Transverse colon (tissue), 4 donors: Measurements from ENCODE around the gene CHMP5. TPM values are rescaled to one million over a fixed set of nuclear protein-coding genes. Genes with fewer than 3 reads are reported as not detected.
A peak's percentile ranks its signal among the peaks of the same experiment; 100 is the strongest.

Source experiments
- DNase-seq: peaks from one replicate; pipeline ENCODE4 v3.0.0-alpha.2; 2019
- H3K27ac ChIP-seq, 4 donors: fragments of 200-600 bp; sonication (generic); 2 replicates each; pipeline ENCODE4 v1.5.1; 2016 to 2018; ENCODE audit warnings: inconsistent platforms in 4 of 4
- H3K27me3 ChIP-seq: fragments of 200-600 bp; sonication (generic); 2 replicates; pipeline ENCODE4 v1.5.1; 2017; ENCODE audit warnings: inconsistent platforms
- H3K36me3 ChIP-seq, 4 donors: fragments of 200-600 bp; sonication (generic); 2 replicates each; pipeline ENCODE4 v1.5.1; 2017 to 2019; ENCODE audit warnings: inconsistent platforms in 4 of 4
- H3K4me1 ChIP-seq, 4 donors: fragments of 200-600 bp; sonication (generic); 2 replicates each; pipeline ENCODE4 v1.5.1; 2017 to 2020; ENCODE audit warnings: inconsistent platforms in 4 of 4
- H3K4me3 ChIP-seq, 4 donors: fragments of 200-600 bp; sonication (generic); 1 replicate in 1 of 4; 2 replicates in 3 of 4; pipeline versions ENCODE4 v1.5.1 to v1.6.1; 2017 to 2019; ENCODE audit warnings: inconsistent platforms in 4 of 4
- H3K9me3 ChIP-seq, 2 donors: fragments of 200-600 bp; sonication (generic); 2 replicates each; pipeline ENCODE4 v1.5.1; 2017 to 2019; ENCODE audit warnings: inconsistent platforms in 2 of 2
- CTCF ChIP-seq, 5 experiments: fragments of 200-600 bp in 3 of 5; fragments of 450-650 bp in 2 of 5; sonication (generic) in 3 of 5; IDR thresholded peaks; 1 replicate in 2 of 5; 2 replicates in 3 of 5; pipeline ENCODE4 v1.5.1; 2016 to 2017; ENCODE audit warnings: antibody characterized with exemption in 5 of 5, inconsistent platforms in 3 of 5, mild to moderate bottlenecking in 2 of 5, moderate library complexity in 1 of 5
- EP300 ChIP-seq: sonication (generic); formaldehyde crosslinking; IDR thresholded peaks from one replicate; pipeline ENCODE4 v1.6.1; 2017; ENCODE audit warnings: antibody characterized with exemption, low read depth
- POLR2A ChIP-seq: fragments of 450-650 bp; IDR thresholded peaks from one replicate; pipeline ENCODE4 v1.6.1; 2016; ENCODE audit warnings: antibody characterized with exemption, mild to moderate bottlenecking, moderate library complexity
- POLR2AphosphoS5 ChIP-seq, 3 donors: sonication (generic); formaldehyde crosslinking; IDR thresholded peaks; one replicate each; pipeline ENCODE4 v1.6.1; 2016; ENCODE audit warnings: antibody characterized with exemption in 3 of 3
- WGBS, 2 donors: methylation state at CpG; one replicate each; pipeline ENCODE4 v1.1.5; 2018; ENCODE audit warnings: low coverage in 1 of 2; 5-methylcytosine and 5-hydroxymethylcytosine counted together
- in situ Hi-C, 4 donors: fragments of 200-750 bp; cut with MboI; loops; one replicate each; pipeline versions ENCODE4 v1.15.0 to v1.15.1; 2017; ENCODE audit warnings: low sequenced_read_pairs in 3 of 4, low pct_ligation_motif_present in 1 of 4, low pct_unique_long_range_greater_than_20kb in 1 of 4
- intact Hi-C: fragments of 100-400 bp; cut with DNase I; formaldehyde crosslinking; loops from one replicate; pipeline ENCODE4 v1.15.1; 2023; ENCODE audit warnings: low total_unique reads
- total RNA-seq, 4 donors: library from RNA; depleted of rRNA; stranded (reverse); fragments of >200 nt; gene quantifications; one replicate each; pipeline ENCODE4 v1.1.0, GENCODE V29; 2016

Gene CHMP5
- total RNA-seq, 4 donors from 2014 or later = 23.3 to 100 (median 56.5) TPM

- Histone ChIP-seq H3K4me3 (no peak overlapping the region), H3K27me3 (no peaks in the 10 kb centered on the region), H3K27ac (peak overlapping the region in 3 of 4 donors; percentile 71 to 77 (median 72)), H3K9me3 (no peaks in the 10 kb centered on the region), H3K36me3 (peaks cover 0 to 40% (median 19%) of the 10 kb centered on the region in 4 donors), H3K4me1 (peaks cover 38 to 89% (median 62%) of the 10 kb centered on the region in 4 donors)
- no peak for DNase-seq
- intact Hi-C loops = no loop called here
- TF ChIP-seq POLR2AphosphoS5 (IDR thresholded peaks at IDR 0.05) (no peak), POLR2A (no peak), CTCF (IDR thresholded peaks at IDR 0.05) (no peak), EP300 (no peak)
- 72 to 95% methylated on average over 2 of the region's 2 CpGs for WGBS, 2 donors
- in situ Hi-C loops = no loop called here
Observed at GRCh38 chr9:33295571-33295970, 30.7 kb downstream of the CHMP5 start.

GRCh38 chr9:33297432-33297831 lies 32.6 kb downstream of the CHMP5 start:
- H3K4me1 ChIP-seq = peaks cover 38 to 76% (median 48%) of the 10 kb centered on the region in 4 donors
- DNase-seq = peak; percentile 80
- peak overlapping the region; percentile 65 to 77 (median 72) for H3K27ac ChIP-seq
- peak overlapping the region in 1 of 4 donors; percentile 5 for H3K4me3 ChIP-seq
- H3K27me3 ChIP-seq = no peaks in the 10 kb centered on the region
- intact Hi-C loops = no loop called here
- no peaks in the 10 kb centered on the region for H3K9me3 ChIP-seq
- TF ChIP-seq CTCF (IDR thresholded peaks at IDR 0.05) (no peak), POLR2AphosphoS5 (IDR thresholded peaks at IDR 0.05) (peak in 2 of 3 donors; percentile 9 to 59)
- H3K36me3 ChIP-seq = peaks cover 0 to 56% (median 27%) of the 10 kb centered on the region in 4 donors
- in situ Hi-C loops = no loop called here
- WGBS, 2 donors = 20 to 40% methylated on average over 1 of the region's 1 CpG

DNA sequence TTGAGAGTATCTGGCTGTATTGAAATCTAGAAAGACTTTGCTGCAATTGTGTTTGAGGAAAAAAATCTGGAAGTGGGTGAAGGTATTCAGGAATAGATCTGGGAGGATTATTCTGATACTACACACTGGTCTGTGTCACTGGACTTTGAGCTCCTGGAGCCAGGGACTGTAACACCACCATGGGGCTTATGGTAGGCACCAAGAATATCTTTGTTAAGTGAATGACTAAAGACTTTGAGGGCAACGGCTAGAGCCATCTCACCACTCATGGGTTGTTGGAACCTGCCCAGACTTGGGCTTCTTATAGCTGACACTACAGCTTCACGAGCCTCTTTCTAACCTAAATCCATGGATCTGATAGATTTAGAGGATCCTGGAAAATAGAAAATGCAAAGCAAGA lies 35.7 kb downstream of the CHMP5 start:
- no peaks in the 10 kb centered on the region for H3K27me3 ChIP-seq
- intact Hi-C loops = no loop called here
- peaks cover 26 to 47% (median 30%) of the 10 kb centered on the region in 4 donors for H3K4me1 ChIP-seq
- H3K27ac ChIP-seq = no peak overlapping the region
- no peak for TF ChIP-seq POLR2A
- no peak for TF ChIP-seq EP300
- no peaks in the 10 kb centered on the region for H3K9me3 ChIP-seq
- in situ Hi-C loops = no loop called here
- 79% methylated on average over 2 of the region's 2 CpGs; no CpG with 5 or more reads in 1 of the 2 donors for WGBS, 2 donors
- peaks cover 0 to 73% (median 36%) of the 10 kb centered on the region in 4 donors for H3K36me3 ChIP-seq
- DNase-seq = no peak
- H3K4me3 ChIP-seq = no peak overlapping the region

GRCh38 chr9:33304362-33304761 lies 39.5 kb downstream of the CHMP5 start:
- intact Hi-C loops (no loop called here), in situ Hi-C loops (no loop called here)
- H3K27ac ChIP-seq = no peak overlapping the region
- peaks cover 0 to 92% (median 45%) of the 10 kb centered on the region in 4 donors for H3K36me3 ChIP-seq
- DNase-seq = no peak
- no peak overlapping the region for H3K4me3 ChIP-seq
- H3K9me3 ChIP-seq = no peaks in the 10 kb centered on the region
- peaks cover 0 to 9% (median 0%) of the 10 kb centered on the region in 4 donors for H3K4me1 ChIP-seq
- TF ChIP-seq EP300 (no peak), POLR2A (no peak), CTCF (IDR thresholded peaks at IDR 0.05) (no peak)
- 77 to 83% methylated on average over 1 of the region's 1 CpG for WGBS, 2 donors
- no peaks in the 10 kb centered on the region for H3K27me3 ChIP-seq

GRCh38 chr9:33306037-33306436 lies 41.2 kb downstream of the CHMP5 start:
- intact Hi-C loops = no loop called here
- H3K4me1 ChIP-seq = no peaks in the 10 kb centered on the region
- no peaks in the 10 kb centered on the region for H3K9me3 ChIP-seq
- 90 to 100% methylated on average over 1 to 3 of the region's 3 CpGs for WGBS, 2 donors
- in situ Hi-C loops = no loop called here
- no peak overlapping the region for H3K4me3 ChIP-seq
- H3K27ac ChIP-seq = no peak overlapping the region
- DNase-seq = no peak
- H3K27me3 ChIP-seq = no peaks in the 10 kb centered on the region
- peaks cover 0 to 95% (median 44%) of the 10 kb centered on the region in 4 donors for H3K36me3 ChIP-seq
- TF ChIP-seq CTCF (IDR thresholded peaks at IDR 0.05) (no peak), EP300 (no peak), POLR2A (no peak), POLR2AphosphoS5 (IDR thresholded peaks at IDR 0.05) (no peak)
